HCT116 (cell line): ENCODE data around the gene NUDT14. TPM values are rescaled to one million over a fixed set of nuclear protein-coding genes. Genes with fewer than 3 reads are reported as not detected.

ENCODE experiments used
- ATAC-seq: fragments of 200-7000 bp; cut with Tn5 transposase; 2 replicates; pipeline ENCODE4 v1.9.1; 2020; ENCODE audit warnings: mild to moderate bottlenecking, moderate library complexity
- BruUV-seq: library from RNA; stranded (reverse); fragments of 400-500 nt; replicated peaks from 2 replicates; lab custom pipeline; 2021; lab: Mats Ljungman, UMichigan
- CTCF ChIA-PET: fragments of 300-600 bp; sonication (Branson Sonifier 250); formaldehyde crosslinking; loops from one replicate; lab custom pipeline; 2021; ENCODE audit warnings: antibody characterized with exemption; lab: Charles Lee
- POLR2A ChIA-PET: fragments of 300-600, 350-600 bp; sonication (Branson Sonifier 250); formaldehyde crosslinking; loops from one replicate; lab custom pipeline; 2021; ENCODE audit warnings: antibody characterized with exemption; lab: Charles Lee
- RAD21 ChIA-PET, 2 experiments: fragments of 300-600 bp; sonication (Branson Sonifier 250); formaldehyde crosslinking; loops; one replicate each; lab custom pipeline; 2023; ENCODE audit warnings: low total read pairs in 2 of 2; ENCODE audit not compliant: uncharacterized antibody in 2 of 2, unreplicated experiment in 2 of 2, low non-redundant PET in 1 of 2; lab: Charles Lee
- DNase-seq: peaks from one replicate; pipeline ENCODE4 v3.0.0-alpha.2; 2010; ENCODE audit warnings: low read depth, low spot score
- H2AFZ ChIP-seq: fragments of 200-600 bp; shearing (Covaris generic), sonication (generic); 2 replicates; pipeline ENCODE4 v1.6.1; 2017; ENCODE audit warnings: low read depth, mixed run types, mixed read lengths, antibody characterized with exemption, low read length; ENCODE audit not compliant: poor library complexity, severe bottlenecking
- H3K27ac ChIP-seq: 2 replicates; pipeline ENCODE4 v1.5.1; 2012; ENCODE audit warnings: low read depth, low read length
- H3K27me3 ChIP-seq: fragments of 200-600 bp; sonication (generic); 2 replicates; pipeline ENCODE4 v1.6.1; 2016; ENCODE audit warnings: mixed run types, low read length, mixed read lengths; ENCODE audit not compliant: insufficient read depth
- H3K36me3 ChIP-seq, 2 experiments: fragments of 200-500 bp in 1 of 2; fragments of 200-600 bp in 1 of 2; sonication (Bioruptor generic) in 1 of 2; sonication (generic) in 1 of 2; 2 replicates each; pipeline versions ENCODE4 v1.5.1 to v1.6.1; 2014 to 2016; ENCODE audit warnings: low read length in 2 of 2, inconsistent platforms in 1 of 2, mixed read lengths in 1 of 2, mixed run types in 1 of 2; ENCODE audit not compliant: insufficient read depth in 2 of 2, control insufficient read depth in 1 of 2
- H3K4me1 ChIP-seq, 2 experiments: fragments of 200-600 bp in 1 of 2; sonication (generic) in 1 of 2; 2 replicates each; pipeline versions ENCODE4 v1.5.1 to v1.6.1; 2012 to 2017; ENCODE audit warnings: low read length in 2 of 2, inconsistent platforms in 1 of 2, mild to moderate bottlenecking in 1 of 2, mixed read lengths in 1 of 2, mixed run types in 1 of 2, moderate library complexity in 1 of 2; ENCODE audit not compliant: insufficient read depth in 2 of 2, control insufficient read depth in 1 of 2
- H3K4me2 ChIP-seq: fragments of 200-600 bp; sonication (generic); 2 replicates; pipeline ENCODE4 v1.6.1; 2017; ENCODE audit warnings: mixed run types, low read length, mixed read lengths
- H3K4me3 ChIP-seq, 2 experiments: fragments of 200-600 bp in 1 of 2; sonication (generic) in 1 of 2; replicated peaks in 1 of 2; 2 replicates each; pipeline ENCODE4 v1.5.1; 2011 to 2016; ENCODE audit warnings: low read length in 2 of 2, control low read depth in 1 of 2, low read depth in 1 of 2, mild to moderate bottlenecking in 1 of 2, mixed read lengths in 1 of 2, mixed run types in 1 of 2
- H3K79me2 ChIP-seq: fragments of 200-600 bp; sonication (generic); 2 replicates; pipeline ENCODE4 v1.6.1; 2017; ENCODE audit warnings: mild to moderate bottlenecking, mixed run types, low read length, moderate library complexity, mixed read lengths; ENCODE audit not compliant: insufficient read depth
- H3K9ac ChIP-seq: fragments of 200-600 bp; sonication (generic); 2 replicates; pipeline ENCODE4 v1.6.1; 2016; ENCODE audit warnings: low read length, mixed read lengths
- H3K9me2 ChIP-seq: fragments of 200-600 bp; sonication (generic), shearing (Covaris generic); 2 replicates; pipeline ENCODE4 v1.6.1; 2017; ENCODE audit warnings: mixed run types, mild to moderate bottlenecking, moderate library complexity; ENCODE audit not compliant: insufficient read depth
- H3K9me3 ChIP-seq, 2 experiments: fragments of 200-500 bp in 1 of 2; fragments of 200-600 bp in 1 of 2; sonication (Bioruptor generic) in 1 of 2; sonication (generic) in 1 of 2; 2 replicates each; pipeline ENCODE4 v1.6.1; 2014 to 2017; ENCODE audit warnings: low read length in 2 of 2, mixed read lengths in 2 of 2, inconsistent platforms in 1 of 2, low read depth in 1 of 2, mild to moderate bottlenecking in 1 of 2, mixed run types in 1 of 2, moderate library complexity in 1 of 2; ENCODE audit not compliant: control insufficient read depth in 1 of 2, insufficient read depth in 1 of 2
- H4K20me1 ChIP-seq: fragments of 200-600 bp; sonication (generic), shearing (Covaris generic); 2 replicates; pipeline ENCODE4 v1.6.1; 2017; ENCODE audit warnings: mixed run types, mild to moderate bottlenecking, moderate library complexity; ENCODE audit not compliant: insufficient read depth
- EGR1 ChIP-seq: IDR thresholded peaks from 2 replicates; pipeline ENCODE4 v1.6.1; 2012; ENCODE audit warnings: low read depth
- ELF1 ChIP-seq: IDR thresholded peaks from 2 replicates; pipeline ENCODE4 v1.6.1; 2012; ENCODE audit warnings: low read depth, borderline replicate concordance
- EZH2 ChIP-seq: fragments of 200-600 bp; sonication (generic); IDR thresholded peaks from 2 replicates; pipeline ENCODE4 v1.6.1; 2017; ENCODE audit warnings: antibody characterized with exemption, mixed run types
- EZH2phosphoT487 ChIP-seq: fragments of 200-600 bp; IDR thresholded peaks from 2 replicates; pipeline ENCODE4 v1.6.1; 2018; ENCODE audit warnings: antibody characterized with exemption, borderline replicate concordance
- FOSL1 ChIP-seq: IDR thresholded peaks from 2 replicates; pipeline ENCODE4 v1.6.1; 2012; ENCODE audit warnings: low read depth
- JUND ChIP-seq: IDR thresholded peaks from 2 replicates; pipeline ENCODE4 v1.6.1; 2012
- POLR2A ChIP-seq: IDR thresholded peaks from 2 replicates; pipeline ENCODE4 v1.7.0; 2011; ENCODE audit warnings: borderline replicate concordance; ENCODE audit not compliant: insufficient read depth, insufficient read length; ENCODE audit errors: extremely low read depth
- RAD21 ChIP-seq: IDR thresholded peaks from 2 replicates; pipeline ENCODE4 v1.6.1; 2012; ENCODE audit warnings: low read depth, mild to moderate bottlenecking
- SIN3A ChIP-seq: IDR thresholded peaks from 2 replicates; pipeline ENCODE4 v1.6.1; 2012; ENCODE audit warnings: low read depth
- SP1 ChIP-seq: IDR thresholded peaks from 2 replicates; pipeline ENCODE4 v1.6.1; 2012; ENCODE audit warnings: low read depth
- SRF ChIP-seq: IDR thresholded peaks from 2 replicates; pipeline ENCODE4 v1.6.1; 2012; ENCODE audit warnings: low read depth
- TCF7L2 ChIP-seq: IDR thresholded peaks from 2 replicates; pipeline ENCODE4 v1.7.0; 2011; ENCODE audit warnings: borderline replicate concordance, inconsistent platforms; ENCODE audit not compliant: insufficient read depth, insufficient read length; ENCODE audit errors: extremely low read depth
- YY1 ChIP-seq: IDR thresholded peaks from 2 replicates; pipeline ENCODE4 v1.6.1; 2011; ENCODE audit warnings: low read length, low read depth, moderate library complexity, mild to moderate bottlenecking; ENCODE audit not compliant: insufficient replicate concordance; ENCODE audit errors: extremely low read depth
- ZFX ChIP-seq: fragments of 450-650 bp; IDR thresholded peaks from 2 replicates; pipeline ENCODE4 v1.6.1; 2017
- ZNF274 ChIP-seq: fragments of 200-500 bp; sonication (Bioruptor generic); IDR thresholded peaks from 2 replicates; pipeline ENCODE4 v1.6.1; 2014; ENCODE audit warnings: mild to moderate bottlenecking, low read depth, low read length, inconsistent platforms
- intact Hi-C: fragments of 100-400 bp; cut with micrococcal nuclease; formaldehyde crosslinking; loops from 2 replicates; pipeline ENCODE4 v1.10.0; 2022
- total RNA-seq: library from RNA; stranded (reverse); gene quantifications from one replicate; pipeline ENCODE4 v1.2.1, GENCODE V29; 2021; ENCODE audit not compliant: unreplicated experiment
- TF ChIP-seq, protein P1 (sequence below): IDR thresholded peaks from 2 replicates; pipeline ENCODE4 v1.6.1; 2012
- TF ChIP-seq, protein P2 (sequence below): IDR thresholded peaks from 2 replicates; pipeline ENCODE4 v1.6.1; 2012
- TF ChIP-seq, protein P3 (sequence below), 3 experiments: fragments of 200-600 bp in 1 of 3; sonication (generic) in 1 of 3; IDR thresholded peaks in 2 of 3; conservative IDR thresholded peaks in 1 of 3; 2 replicates each; pipeline ENCODE4 v1.5.1; 2012 to 2017; ENCODE audit warnings: low read depth in 2 of 3, low read length in 2 of 3, antibody characterized with exemption in 1 of 3, borderline replicate concordance in 1 of 3, control low read depth in 1 of 3, mild to moderate bottlenecking in 1 of 3, mixed read lengths in 1 of 3, mixed run types in 1 of 3, moderate library complexity in 1 of 3; ENCODE audit not compliant: insufficient read depth in 1 of 3
- TF ChIP-seq, protein P4 (sequence below): IDR thresholded peaks from 2 replicates; pipeline ENCODE4 v1.6.1; 2012; ENCODE audit warnings: low read depth
- TF ChIP-seq, protein P5 (sequence below): IDR thresholded peaks from 2 replicates; pipeline ENCODE4 v1.6.1; 2011; ENCODE audit warnings: mild to moderate bottlenecking, low read length, moderate library complexity; ENCODE audit not compliant: insufficient replicate concordance; ENCODE audit errors: extremely low read depth

NUDT14 gene
- total RNA-seq, 1 experiment from 2014 or later, result 56.1 TPM

DNA sequence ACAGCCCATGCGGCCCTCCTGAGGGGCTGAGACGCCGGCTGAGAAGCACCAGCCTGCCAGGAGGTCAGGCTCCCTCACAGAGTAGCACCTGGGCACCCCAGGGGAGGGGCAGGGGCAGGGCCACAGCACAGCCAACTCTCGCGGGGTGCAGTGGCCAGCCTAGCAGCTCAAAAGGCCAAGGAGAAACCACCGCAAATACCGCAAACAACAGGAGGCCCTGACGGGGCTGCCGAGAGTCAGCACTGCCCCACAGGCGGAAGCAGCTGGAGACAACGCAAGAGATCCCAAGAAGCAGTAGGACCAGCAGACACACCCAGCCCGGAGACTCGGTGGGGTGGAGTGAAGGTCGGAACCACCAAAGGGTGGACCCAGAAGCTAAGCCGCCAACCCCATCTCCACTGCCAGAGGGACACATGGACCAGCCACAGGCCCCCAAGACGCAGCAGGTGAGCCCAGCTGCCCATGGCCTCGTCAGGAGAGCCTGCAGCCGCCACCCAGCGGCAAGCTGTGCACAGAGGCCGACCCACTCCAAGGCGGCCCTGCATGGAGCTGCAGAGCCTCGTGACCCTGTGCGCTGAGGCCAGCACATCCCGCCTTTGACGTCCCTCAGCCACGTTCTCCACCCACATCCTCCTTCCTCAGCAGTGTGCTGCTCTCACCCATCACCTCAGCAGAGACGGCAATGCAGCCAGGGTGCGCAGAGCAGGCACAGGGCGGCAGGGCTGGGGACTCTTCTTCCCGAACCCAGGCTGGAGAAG lies 35.6 kb upstream of the NUDT14 start:
- Histone ChIP-seq H3K27me3 (no peaks in the 10 kb centered on the region), H3K4me2 (no peak overlapping the region), H3K4me1 (no peaks in the 10 kb centered on the region), H4K20me1 (no peaks in the 10 kb centered on the region), H3K36me3 (peaks cover 5% of the 10 kb centered on the region in 2 experiments; a peak in 3 of 4 replicates), H3K27ac (no peak overlapping the region), H2AFZ (no peak overlapping the region), H3K9me3 (no peaks in the 10 kb centered on the region), H3K9ac (no peak overlapping the region), H3K79me2 (no peaks in the 10 kb centered on the region), H3K4me3 (no peak overlapping the region), H3K9me2 (no peaks in the 10 kb centered on the region)
- no peak for ATAC-seq
- BruUV-seq, result no TSS peak
- ChIA-PET RAD21 (no interaction called here), CTCF (no interaction called here), POLR2A (no interaction called here)
- intact Hi-C loops, result no loop called here
- no peak for TF ChIP-seq JUND
- TF ChIP-seq, protein P1, sequence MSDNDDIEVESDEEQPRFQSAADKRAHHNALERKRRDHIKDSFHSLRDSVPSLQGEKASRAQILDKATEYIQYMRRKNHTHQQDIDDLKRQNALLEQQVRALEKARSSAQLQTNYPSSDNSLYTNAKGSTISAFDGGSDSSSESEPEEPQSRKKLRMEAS, result no peak
- no peak for TF ChIP-seq TCF7L2
- TF ChIP-seq, protein P2, sequence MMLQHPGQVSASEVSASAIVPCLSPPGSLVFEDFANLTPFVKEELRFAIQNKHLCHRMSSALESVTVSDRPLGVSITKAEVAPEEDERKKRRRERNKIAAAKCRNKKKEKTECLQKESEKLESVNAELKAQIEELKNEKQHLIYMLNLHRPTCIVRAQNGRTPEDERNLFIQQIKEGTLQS, result no peak
- TF ChIP-seq, protein P3, sequence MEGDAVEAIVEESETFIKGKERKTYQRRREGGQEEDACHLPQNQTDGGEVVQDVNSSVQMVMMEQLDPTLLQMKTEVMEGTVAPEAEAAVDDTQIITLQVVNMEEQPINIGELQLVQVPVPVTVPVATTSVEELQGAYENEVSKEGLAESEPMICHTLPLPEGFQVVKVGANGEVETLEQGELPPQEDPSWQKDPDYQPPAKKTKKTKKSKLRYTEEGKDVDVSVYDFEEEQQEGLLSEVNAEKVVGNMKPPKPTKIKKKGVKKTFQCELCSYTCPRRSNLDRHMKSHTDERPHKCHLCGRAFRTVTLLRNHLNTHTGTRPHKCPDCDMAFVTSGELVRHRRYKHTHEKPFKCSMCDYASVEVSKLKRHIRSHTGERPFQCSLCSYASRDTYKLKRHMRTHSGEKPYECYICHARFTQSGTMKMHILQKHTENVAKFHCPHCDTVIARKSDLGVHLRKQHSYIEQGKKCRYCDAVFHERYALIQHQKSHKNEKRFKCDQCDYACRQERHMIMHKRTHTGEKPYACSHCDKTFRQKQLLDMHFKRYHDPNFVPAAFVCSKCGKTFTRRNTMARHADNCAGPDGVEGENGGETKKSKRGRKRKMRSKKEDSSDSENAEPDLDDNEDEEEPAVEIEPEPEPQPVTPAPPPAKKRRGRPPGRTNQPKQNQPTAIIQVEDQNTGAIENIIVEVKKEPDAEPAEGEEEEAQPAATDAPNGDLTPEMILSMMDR (IDR thresholded peaks at IDR 0.05 in 2 of 3, conservative IDR thresholded peaks at IDR 0.05 in 1 of 3; ENCODE audit: borderline replicate concordance in 1 of 3, insufficient read depth in 1 of 3, low read depth in 2 of 3, low read length in 2 of 3), result no peak
- no peak for TF ChIP-seq SP1
- TF ChIP-seq ELF1, result no peak
- no peak for TF ChIP-seq ZNF274
- no peak for TF ChIP-seq EZH2phosphoT487
- TF ChIP-seq, protein P4, sequence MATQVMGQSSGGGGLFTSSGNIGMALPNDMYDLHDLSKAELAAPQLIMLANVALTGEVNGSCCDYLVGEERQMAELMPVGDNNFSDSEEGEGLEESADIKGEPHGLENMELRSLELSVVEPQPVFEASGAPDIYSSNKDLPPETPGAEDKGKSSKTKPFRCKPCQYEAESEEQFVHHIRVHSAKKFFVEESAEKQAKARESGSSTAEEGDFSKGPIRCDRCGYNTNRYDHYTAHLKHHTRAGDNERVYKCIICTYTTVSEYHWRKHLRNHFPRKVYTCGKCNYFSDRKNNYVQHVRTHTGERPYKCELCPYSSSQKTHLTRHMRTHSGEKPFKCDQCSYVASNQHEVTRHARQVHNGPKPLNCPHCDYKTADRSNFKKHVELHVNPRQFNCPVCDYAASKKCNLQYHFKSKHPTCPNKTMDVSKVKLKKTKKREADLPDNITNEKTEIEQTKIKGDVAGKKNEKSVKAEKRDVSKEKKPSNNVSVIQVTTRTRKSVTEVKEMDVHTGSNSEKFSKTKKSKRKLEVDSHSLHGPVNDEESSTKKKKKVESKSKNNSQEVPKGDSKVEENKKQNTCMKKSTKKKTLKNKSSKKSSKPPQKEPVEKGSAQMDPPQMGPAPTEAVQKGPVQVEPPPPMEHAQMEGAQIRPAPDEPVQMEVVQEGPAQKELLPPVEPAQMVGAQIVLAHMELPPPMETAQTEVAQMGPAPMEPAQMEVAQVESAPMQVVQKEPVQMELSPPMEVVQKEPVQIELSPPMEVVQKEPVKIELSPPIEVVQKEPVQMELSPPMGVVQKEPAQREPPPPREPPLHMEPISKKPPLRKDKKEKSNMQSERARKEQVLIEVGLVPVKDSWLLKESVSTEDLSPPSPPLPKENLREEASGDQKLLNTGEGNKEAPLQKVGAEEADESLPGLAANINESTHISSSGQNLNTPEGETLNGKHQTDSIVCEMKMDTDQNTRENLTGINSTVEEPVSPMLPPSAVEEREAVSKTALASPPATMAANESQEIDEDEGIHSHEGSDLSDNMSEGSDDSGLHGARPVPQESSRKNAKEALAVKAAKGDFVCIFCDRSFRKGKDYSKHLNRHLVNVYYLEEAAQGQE, result no peak
- no peak for TF ChIP-seq POLR2A
- no peak for TF ChIP-seq EGR1
- TF ChIP-seq, protein P5, sequence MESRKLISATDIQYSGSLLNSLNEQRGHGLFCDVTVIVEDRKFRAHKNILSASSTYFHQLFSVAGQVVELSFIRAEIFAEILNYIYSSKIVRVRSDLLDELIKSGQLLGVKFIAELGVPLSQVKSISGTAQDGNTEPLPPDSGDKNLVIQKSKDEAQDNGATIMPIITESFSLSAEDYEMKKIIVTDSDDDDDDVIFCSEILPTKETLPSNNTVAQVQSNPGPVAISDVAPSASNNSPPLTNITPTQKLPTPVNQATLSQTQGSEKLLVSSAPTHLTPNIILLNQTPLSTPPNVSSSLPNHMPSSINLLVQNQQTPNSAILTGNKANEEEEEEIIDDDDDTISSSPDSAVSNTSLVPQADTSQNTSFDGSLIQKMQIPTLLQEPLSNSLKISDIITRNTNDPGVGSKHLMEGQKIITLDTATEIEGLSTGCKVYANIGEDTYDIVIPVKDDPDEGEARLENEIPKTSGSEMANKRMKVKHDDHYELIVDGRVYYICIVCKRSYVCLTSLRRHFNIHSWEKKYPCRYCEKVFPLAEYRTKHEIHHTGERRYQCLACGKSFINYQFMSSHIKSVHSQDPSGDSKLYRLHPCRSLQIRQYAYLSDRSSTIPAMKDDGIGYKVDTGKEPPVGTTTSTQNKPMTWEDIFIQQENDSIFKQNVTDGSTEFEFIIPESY, result no peak
- TF ChIP-seq SRF, result no peak
- TF ChIP-seq ZFX, result no peak
- TF ChIP-seq RAD21, result no peak
- TF ChIP-seq SIN3A, result no peak
- no peak for TF ChIP-seq EZH2
- TF ChIP-seq YY1, result no peak
- no peak for TF ChIP-seq FOSL1
- TF ChIP-seq, all 23 proteins: peak for 0
- no peak for DNase-seq
